Lower lobe of right lung (tissue), 2 donors: ENCODE results near the gene SYF2. TPM values are rescaled to one million over a fixed set of nuclear protein-coding genes. Genes with fewer than 3 reads are reported as not detected.

Experiments
- ATAC-seq, 2 donors: fragments of 200-7000 bp; cut with Tn5 transposase; one replicate each; pipeline ENCODE4 v1.9.1; 2020 to 2022; ENCODE audit warnings: mild to moderate bottlenecking in 2 of 2, moderate library complexity in 2 of 2
- DNase-seq: peaks from one replicate; pipeline ENCODE4 v3.0.0-alpha.2; 2020
- H3K27ac ChIP-seq: fragments of 200-600 bp; one replicate; pipeline ENCODE4 v1.8.0; 2022
- H3K27me3 ChIP-seq: fragments of 200-600 bp; one replicate; pipeline ENCODE4 v1.8.0; 2022; ENCODE audit warnings: low read depth
- H3K36me3 ChIP-seq: fragments of 200-600 bp; one replicate; pipeline ENCODE4 v1.8.0; 2022; ENCODE audit warnings: mild to moderate bottlenecking
- H3K4me1 ChIP-seq: fragments of 200-600 bp; one replicate; pipeline ENCODE4 v1.8.0; 2022
- H3K4me3 ChIP-seq: fragments of 200-600 bp; one replicate; pipeline ENCODE4 v1.8.0; 2022; ENCODE audit warnings: mild to moderate bottlenecking
- H3K9me3 ChIP-seq: fragments of 200-600 bp; one replicate; pipeline ENCODE4 v1.8.0; 2022
- intact Hi-C: fragments of 100-400 bp; cut with DNase I; formaldehyde crosslinking; loops from one replicate; pipeline ENCODE4 v1.11.0; 2022
- total RNA-seq: library from RNA; stranded (reverse); fragmentation: NEBNext Ultra II Directional; extraction: Animal tissue kit (Norgen Biotek cat#: 25700); gene quantifications from one replicate; pipeline ENCODE4 v1.2.1, GENCODE V29; 2021
- TF ChIP-seq, protein P1 (sequence below): fragments of 200-600 bp; IDR thresholded peaks from one replicate; pipeline ENCODE4 v1.8.0; 2022; ENCODE audit warnings: antibody characterized with exemption, mild to moderate bottlenecking
- donor health status: DM: no; HTN: yes; CAD: no; lungs with severe emphysema.

SYF2 gene
- total RNA-seq, 1 donor from 2014 or later = 44.6 TPM

GRCh38 chr1:25201006-25201405, 31.3 kb downstream of the SYF2 start:
- ATAC-seq (no peak), DNase-seq (no peak)
- Histone ChIP-seq H3K27ac (no peak overlapping the region), H3K36me3 (no peaks in the 10 kb centered on the region), H3K4me1 (peaks cover 13% of the 10 kb centered on the region), H3K9me3 (no peaks in the 10 kb centered on the region), H3K4me3 (no peak overlapping the region), H3K27me3 (no peaks in the 10 kb centered on the region)
- TF ChIP-seq, protein P1, sequence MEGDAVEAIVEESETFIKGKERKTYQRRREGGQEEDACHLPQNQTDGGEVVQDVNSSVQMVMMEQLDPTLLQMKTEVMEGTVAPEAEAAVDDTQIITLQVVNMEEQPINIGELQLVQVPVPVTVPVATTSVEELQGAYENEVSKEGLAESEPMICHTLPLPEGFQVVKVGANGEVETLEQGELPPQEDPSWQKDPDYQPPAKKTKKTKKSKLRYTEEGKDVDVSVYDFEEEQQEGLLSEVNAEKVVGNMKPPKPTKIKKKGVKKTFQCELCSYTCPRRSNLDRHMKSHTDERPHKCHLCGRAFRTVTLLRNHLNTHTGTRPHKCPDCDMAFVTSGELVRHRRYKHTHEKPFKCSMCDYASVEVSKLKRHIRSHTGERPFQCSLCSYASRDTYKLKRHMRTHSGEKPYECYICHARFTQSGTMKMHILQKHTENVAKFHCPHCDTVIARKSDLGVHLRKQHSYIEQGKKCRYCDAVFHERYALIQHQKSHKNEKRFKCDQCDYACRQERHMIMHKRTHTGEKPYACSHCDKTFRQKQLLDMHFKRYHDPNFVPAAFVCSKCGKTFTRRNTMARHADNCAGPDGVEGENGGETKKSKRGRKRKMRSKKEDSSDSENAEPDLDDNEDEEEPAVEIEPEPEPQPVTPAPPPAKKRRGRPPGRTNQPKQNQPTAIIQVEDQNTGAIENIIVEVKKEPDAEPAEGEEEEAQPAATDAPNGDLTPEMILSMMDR = no peak
- intact Hi-C loops = loop anchor here (10.0 kb wide), 1 partner anchor 356 kb away; no protein-coding TSS in a partner anchor

- ATAC-seq (no peak), DNase-seq (no peak)
- H3K27ac ChIP-seq = no peak overlapping the region
- H3K4me1 ChIP-seq = peaks cover 13% of the 10 kb centered on the region
- no peaks in the 10 kb centered on the region for H3K9me3 ChIP-seq
- intact Hi-C loops = loop anchor here (10.0 kb wide), 1 partner anchor 355 kb away; no protein-coding TSS in a partner anchor
- no peaks in the 10 kb centered on the region for H3K36me3 ChIP-seq
- no peak overlapping the region for H3K4me3 ChIP-seq
- H3K27me3 ChIP-seq = no peaks in the 10 kb centered on the region
- TF ChIP-seq, protein P1 = no peak
These were observed 32.3 kb downstream of the SYF2 start for GRCh38 chr1:25199819-25200620.

- no peak overlapping the region for H3K4me3 ChIP-seq
- no peaks in the 10 kb centered on the region for H3K36me3 ChIP-seq
- peaks cover 3% of the 10 kb centered on the region for H3K27me3 ChIP-seq
- no peak overlapping the region for H3K27ac ChIP-seq
- ATAC-seq (no peak), DNase-seq (no peak)
- peaks cover 13% of the 10 kb centered on the region for H3K4me1 ChIP-seq
- TF ChIP-seq, protein P1 = peak; percentile 9
- intact Hi-C loops = no loop called here
- no peaks in the 10 kb centered on the region for H3K9me3 ChIP-seq
These were observed 33.5 kb downstream of the SYF2 start for GRCh38 chr1:25198663-25199252.

DNA sequence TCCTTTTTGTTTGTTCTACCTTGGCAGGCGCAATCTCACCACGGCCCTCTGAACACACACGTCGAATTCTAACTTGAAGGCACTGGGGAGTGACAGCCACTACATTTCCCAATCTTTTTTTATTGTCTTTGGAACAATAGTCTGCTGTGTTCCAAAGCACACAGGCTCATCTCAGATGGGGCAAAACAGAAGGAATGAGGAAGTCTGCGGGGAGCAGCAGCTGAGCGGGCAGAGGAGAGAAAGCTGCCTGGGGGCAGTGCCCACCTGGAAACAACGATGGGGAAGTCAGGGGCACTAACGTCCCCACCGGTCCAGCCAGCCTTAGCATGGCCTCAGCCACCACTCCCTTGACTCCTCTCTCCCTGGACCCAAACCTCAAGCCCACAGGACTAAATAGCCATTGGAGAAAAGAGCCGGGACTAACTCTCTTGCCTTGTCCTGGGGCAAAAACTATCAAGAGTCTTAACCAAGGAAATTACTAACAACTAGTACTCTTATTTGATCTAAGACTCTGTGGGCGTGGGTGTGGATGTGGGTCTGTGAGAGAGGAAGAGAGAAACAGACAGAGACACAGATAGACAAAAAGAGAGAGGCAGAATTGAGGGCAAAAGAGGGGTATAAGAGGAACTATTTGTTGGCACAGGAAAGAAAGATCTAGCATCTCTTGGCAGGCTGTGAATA, 34.2 kb downstream of the SYF2 start:
- peaks cover 3% of the 10 kb centered on the region for H3K27me3 ChIP-seq
- H3K9me3 ChIP-seq = no peaks in the 10 kb centered on the region
- intact Hi-C loops = no loop called here
- H3K27ac ChIP-seq = no peak overlapping the region
- ATAC-seq = no peak
- H3K36me3 ChIP-seq = no peaks in the 10 kb centered on the region
- H3K4me1 ChIP-seq = peaks cover 13% of the 10 kb centered on the region
- TF ChIP-seq, protein P1 = no peak
- no peak for DNase-seq
- no peak overlapping the region for H3K4me3 ChIP-seq

DNA sequence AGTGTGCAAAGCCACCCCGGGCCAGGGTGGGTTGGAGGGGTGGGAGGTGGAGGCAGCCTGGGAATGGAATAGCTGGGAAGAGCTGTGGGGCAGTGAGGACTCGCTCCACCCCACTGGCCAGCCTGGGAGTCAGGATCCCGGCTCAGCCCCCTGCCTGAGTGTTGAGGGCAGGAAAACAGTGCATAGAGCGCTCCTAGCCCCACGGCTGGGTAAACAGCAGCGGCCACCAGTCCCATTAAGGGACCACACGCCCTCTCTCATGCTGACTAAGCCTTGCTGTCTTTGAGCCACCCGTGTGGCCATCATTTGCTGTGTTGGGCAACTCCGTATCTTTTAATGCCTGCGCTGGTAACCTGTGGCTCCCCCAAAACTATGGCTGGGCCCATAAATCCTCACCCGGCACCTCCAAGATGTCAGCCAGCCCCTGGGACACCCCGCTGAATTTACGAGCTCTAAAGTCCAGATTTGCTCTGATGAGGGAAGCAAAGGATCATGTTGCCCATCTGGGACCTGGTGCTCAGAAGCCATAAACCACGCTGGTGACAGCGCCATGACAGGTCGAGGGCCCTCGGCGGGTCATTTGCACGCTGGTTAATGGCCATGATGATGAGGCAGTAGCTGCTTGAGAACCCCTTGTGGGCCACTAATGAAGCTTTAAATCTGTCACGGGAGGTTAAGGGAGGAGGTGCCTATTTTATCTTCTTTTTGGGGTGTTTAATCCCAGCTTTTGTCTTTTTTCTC, 34.9 kb downstream of the SYF2 start:
- Histone ChIP-seq H3K27me3 (peaks cover 3% of the 10 kb centered on the region), H3K4me3 (no peak overlapping the region), H3K4me1 (peaks cover 13% of the 10 kb centered on the region), H3K36me3 (no peaks in the 10 kb centered on the region), H3K27ac (no peak overlapping the region), H3K9me3 (no peaks in the 10 kb centered on the region)
- DNase-seq = no peak
- intact Hi-C loops = no loop called here
- TF ChIP-seq, protein P1 = no peak
- ATAC-seq = no peak
